ENCODE data around the gene RNF112.
"Not testable (repeated sequence)": the region's sequence is repeated elsewhere in the genome, so short reads cannot be mapped to it uniquely, and the experiment has no call there.

RNF112 gene

DNA sequence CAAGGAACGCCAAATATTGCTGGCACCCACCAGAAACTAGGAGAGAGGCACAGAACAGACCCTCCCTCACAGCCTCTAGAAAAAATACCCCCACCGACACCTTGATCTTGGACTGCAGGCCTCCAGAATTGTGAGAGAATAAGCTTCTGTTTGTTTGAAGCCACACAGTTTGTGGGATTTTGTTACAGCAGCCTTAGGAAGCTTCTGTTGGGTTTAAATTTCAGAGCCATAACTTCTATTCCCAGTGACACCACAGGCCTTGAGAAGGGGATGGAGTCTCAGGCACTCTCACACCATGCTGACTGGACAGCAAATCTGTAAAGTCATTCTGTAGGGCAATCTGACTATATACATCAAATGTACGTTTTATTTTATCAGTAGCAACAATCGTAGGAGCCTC, 38.6 kb downstream of the RNF112 start:
- no peak for DNase-seq

DNA sequence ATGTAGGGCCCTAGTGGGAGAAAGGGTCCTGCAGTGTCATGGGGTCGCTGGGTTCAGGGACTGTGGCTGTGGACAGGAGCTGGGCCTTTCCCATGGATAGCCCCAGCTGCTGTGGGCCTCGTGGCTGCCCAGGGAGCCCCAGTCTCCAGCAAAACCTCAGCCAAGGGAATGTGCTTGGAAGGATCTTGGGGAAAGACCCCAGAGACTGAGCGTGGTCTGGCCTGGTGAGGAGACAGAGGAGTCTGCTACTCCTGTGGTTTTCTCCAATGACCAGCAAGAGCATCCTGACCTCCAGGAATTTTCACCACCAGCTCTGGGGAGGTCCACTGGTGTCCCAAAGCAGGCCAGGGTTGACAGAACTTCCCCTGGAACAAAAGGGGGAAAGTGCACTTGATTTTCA, 42.3 kb downstream of the RNF112 start:
- no peak for DNase-seq

DNA sequence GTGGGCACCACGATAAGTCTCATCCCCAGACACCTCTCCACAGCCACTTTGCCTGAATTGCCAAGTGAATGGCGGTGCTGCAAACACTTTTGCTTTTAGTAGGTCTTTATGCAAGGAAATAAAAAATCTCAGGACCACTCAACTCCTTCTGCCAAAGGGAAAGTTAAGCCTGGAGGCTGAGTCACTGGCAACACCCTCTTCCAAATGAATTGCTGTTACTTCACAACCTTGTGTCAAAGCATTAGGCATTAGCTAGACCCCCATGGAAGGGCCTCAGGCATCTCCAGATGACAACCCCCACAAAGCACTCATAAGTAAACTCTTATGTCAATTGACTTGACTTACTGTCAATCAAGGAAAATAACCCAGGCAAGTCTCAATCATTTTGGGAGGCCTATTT, 43.0 kb downstream of the RNF112 start:
- no peak for DNase-seq

DNA sequence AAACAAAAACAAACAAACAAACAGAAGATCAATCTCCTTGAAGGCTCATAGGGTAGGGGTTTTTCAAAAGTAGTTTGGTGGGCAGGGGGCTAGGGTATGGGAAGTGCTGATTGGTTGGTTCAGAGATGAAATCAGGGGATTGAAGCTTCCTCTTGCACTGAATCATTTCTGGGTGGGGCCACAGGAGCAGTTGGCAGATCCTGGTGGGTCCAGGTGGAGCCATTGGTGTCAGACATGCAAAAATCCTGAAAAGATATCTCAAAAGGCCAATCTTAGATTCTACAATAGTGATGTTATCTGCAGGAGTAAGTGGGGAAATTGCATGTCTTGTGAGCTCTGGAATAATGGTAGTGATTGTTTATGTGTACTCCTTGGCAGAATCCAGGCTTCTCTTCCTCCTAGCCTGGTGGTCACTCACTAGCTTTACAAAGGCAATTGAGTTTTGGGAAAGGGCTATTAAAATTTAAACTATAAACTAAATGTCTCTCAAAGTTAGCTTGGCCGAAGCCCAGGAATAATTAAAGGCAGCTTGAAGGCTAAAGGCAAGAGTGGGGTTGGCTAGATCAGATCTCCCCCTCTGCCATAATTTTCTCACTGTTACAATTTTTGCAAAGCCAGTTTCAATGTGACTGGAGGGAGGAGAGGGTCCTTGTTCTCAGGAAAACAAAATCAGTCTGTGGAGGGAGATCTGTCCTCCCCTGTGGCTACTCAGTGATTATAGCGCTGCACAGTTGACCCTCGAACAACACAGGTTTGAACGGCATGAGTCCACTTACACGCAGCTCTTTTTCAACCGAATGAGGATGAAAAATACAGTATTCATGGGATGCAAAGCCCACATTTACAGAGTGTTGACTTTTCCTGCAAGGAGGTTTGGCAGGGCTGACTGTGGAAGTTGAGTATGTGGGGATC, 45.2 kb downstream of the RNF112 start:
- DNase-seq, result no peak

DNA sequence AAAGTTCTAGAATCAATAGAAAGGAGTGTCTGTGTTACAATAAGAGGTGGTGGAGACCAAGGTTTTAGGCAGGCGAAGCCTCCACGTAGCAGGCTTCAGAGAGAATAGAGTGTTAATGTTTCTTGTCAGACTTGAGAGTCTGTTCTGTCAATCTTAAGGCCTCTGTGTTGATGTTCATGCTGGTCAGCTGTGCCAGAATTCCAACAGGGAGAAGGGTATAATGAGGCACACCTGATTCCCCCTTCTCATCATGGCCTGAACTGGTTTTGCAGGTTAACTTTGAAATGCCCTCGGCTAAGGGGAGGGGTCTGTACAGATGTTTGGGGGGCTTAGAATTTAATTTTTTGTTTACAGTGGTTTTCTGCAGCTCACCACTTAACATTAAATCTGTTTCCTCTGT, 46.0 kb downstream of the RNF112 start:
- no peak for DNase-seq

DNA sequence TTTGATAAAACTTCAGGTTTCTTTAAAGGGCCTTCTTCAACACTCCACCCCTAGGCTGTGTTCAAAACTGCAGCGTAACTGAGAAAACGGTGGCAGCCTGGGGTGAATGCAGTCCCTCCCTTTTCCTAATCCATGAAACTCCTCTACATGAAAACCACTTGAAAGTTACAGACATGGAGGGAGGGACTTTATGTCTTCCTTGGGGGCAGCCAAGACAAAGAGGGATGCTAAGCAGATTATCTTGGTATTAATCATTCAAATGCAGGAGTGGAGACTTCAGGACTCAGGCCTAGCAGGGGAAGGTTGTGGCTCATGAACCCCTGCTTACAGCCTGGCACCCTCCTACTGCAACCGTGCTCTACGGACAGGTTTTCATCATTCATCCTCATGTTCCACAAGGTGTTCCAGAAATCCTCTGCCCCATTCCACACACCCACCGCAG, 46.8 kb downstream of the RNF112 start:
- no peak for DNase-seq

DNA sequence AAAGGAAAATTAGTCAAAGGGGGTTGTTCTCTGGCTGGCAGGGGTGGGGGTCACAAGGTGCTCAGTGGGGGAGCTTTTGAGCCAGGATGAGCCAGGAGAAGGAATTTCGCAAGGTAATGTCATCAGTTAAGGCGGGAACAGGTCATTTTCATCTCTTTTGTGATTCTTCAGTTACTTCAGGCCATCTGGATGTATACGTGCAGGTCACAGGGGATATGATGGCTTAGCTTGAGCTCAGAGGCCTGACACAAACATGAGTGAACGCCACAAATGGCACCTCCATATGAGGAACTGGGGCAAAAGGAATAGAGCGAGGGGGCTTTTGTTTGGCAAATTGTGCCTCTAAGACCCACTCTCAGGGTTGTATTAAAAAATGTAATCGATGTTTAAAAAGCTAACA, 47.4 kb downstream of the RNF112 start:
- not testable (repeated sequence) for DNase-seq

DNA sequence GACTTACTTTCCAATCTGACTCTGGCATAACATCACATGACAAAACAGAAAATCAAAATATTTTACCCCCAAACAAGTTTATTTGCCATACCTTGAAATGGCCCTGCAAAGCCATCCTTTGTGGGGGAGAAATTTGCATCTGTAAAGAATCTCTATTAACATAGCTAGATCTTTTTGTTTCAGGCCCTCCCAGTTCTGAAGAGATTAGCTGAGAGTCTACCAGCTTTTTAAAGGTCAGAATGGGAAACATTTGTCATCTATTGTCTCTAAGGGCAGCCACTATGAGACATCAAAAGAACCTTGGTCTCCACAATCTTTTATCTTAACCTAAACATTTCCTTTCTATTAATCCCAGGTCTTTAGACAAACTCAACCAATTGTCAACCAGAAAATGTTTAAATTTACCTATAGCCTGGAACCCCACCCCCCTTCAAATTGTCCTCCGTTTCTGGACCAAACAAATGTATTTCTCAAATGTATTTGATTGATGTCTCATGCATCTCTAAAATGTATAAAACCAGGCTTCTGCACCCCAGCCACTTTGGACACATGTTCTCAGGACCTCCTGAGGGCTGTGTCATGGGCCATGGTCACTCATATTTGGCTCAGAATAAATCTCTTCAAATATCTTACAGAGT, 48.1 kb downstream of the RNF112 start:
- not testable (repeated sequence) for DNase-seq

DNA sequence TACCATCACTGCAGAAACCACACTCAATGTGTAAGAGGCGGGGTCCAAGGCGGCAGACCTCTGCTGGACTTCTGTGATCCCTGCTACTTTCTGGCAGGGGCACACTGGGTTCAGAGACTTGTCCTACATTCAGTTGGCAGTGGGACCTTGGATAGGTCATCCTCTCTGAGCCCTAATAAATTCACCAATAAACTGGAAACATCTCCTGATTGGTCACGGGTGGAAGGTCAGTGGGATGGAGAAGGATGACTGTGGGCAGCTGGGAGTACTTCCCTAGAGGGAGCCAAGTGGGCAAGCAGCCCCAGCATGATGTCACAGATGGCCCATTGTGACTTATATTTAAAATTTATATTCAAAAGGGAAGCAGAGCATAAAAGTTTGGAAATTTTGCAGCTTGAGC, 49.7 kb downstream of the RNF112 start:
- DNase-seq, result no peak

DNA sequence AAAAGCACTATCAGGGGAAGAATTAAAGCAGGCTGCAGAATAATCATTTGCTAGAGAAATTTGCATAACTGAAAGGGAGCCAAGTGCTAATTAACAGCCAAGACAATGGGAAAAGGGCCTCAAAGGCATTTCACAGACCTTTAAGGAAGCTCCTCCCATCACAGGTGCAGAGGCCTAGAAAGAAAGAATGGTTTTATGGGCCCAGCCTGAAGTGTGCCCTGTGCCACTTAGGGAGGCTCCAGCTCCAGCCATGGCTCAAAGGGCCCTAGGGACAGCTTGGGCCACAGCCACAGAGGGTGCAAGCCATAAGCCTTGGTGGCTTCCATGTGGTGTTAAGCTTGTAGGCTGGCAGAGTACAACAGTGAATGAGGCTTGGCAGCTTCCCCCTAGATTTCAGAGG, 50.1 kb downstream of the RNF112 start:
- no peak for DNase-seq

DNA sequence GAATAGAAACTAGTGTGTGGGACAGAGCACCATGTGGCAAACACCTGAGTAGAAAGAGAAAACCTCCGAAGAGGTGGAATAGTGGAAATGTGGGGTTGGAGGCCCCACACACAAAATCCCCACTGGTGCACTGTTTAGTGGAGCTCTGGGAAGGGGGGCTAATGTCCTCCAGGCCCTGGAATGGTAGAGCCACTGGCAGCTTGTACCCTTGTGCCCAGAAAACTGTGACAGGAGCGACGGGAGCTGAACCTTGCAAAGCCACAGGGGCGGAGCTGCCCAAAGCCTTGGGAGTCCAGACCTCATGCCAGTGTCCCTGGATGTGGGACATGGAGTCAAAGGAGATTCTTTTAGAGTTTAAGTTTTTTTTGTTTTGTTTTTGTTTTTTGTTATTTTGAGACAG, 50.6 kb downstream of the RNF112 start:
- no peak for DNase-seq

DNA sequence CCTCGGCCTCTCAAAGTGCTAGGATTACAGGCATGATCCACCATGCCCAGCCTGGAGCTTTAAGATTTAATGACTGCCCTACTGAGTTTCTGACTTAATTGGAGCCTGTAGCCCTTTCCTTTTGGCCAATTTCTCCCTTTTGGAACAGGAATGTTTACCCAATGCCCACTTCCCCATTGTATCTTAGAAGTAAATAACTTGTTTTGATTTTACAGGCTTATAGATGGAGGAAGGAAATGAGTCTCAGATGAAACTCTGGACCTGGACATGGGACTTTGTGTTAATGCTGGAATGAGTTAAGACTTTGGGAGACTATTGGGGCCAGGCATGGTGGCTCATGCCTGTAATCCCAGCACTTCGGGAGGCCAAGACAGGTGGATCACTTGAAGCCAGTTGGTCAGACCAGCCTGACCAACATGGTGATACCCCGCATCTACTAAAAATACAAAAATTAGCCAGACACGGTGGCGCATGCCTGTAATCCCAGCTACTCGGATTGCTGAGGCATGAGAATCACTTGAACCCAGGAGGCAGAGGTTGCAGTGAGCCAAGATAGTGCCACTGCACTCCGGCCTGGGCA, 51.5 kb downstream of the RNF112 start:
- DNase-seq, result not testable (repeated sequence)

DNA sequence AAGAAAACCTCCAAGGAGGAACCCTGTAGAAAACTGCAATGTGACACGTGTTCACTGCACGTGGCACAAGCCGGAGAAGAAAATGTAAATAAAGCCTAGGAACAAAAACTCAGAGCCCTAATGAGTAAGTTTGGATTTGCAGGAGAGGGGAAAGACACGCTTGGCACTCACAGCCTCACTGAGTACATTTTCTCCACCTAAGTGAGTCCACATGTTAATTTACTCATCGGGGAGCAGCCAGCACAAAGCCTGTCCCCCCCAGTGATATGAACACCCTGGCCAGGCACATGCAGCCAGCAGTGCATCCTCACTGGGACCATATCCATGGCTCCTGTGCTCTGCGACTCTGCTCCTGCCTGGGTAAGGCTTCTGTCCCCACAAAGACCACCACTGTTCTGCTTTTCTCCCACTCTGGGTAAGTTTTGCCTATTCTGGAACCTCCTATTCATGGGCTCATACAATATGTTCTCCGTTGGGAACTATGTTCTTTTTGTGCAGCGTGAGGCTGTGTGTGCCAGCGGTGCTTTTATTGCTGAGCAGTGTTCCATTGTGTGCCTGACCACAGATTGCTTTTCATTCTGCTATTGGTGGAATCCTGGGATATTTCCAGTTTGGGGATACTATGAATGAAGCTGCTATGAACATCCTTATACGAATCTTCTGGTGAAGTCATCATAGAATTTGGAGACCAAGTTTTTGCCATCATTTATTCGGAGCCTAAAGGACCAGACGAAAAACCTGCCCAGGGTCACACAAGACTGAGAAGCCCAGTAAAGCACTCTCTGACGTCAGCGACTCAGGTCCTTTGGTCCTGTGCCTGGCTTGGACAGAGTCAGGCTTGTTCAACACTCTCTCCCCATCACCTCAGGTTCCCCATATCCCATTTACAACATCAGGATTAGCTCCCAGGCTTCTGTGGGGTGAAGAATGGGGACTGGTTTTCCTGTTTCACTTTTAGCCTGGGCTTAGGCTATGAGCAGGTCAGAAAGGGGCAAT, 53.3 kb downstream of the RNF112 start:
- DNase-seq, result no peak
